Measurements from ENCODE around the gene PRKCB. TPM values are rescaled to one million over a fixed set of nuclear protein-coding genes. Genes with fewer than 3 reads are reported as not detected.

Gene PRKCB
- polyA plus RNA-seq, 1 donor from 2014 or later, result 27.6 TPM

DNA sequence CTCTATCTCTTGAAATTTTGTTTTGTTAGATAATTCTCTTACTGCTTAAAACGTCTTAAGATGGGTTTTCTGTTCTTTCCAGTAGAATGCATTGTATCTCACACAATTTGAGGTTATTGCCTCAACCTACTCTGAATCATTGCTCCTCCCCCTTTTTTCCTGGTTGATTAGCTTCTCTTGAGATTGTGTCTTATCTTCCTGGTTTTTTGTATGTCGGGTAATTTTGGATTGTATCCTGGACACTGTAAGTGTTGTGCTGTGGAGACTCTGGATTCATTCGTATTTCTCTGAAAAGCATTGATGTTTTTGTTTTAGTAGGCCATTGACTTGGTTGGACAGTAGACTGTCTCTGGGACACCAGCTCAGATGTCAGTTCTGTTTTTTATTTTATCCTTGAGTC, 26.1 kb downstream of the PRKCB start:
- no peaks in the 10 kb centered on the region for H3K27me3 ChIP-seq (ENCODE audit: insufficient read depth, low read depth, low read length)
- TF ChIP-seq POLR2AphosphoS5 (IDR thresholded peaks at IDR 0.05), result no peak
- TF ChIP-seq EP300 (conservative IDR thresholded peaks at IDR 0.05; ENCODE audit: poor library complexity, severe bottlenecking), result no peak
- TF ChIP-seq, protein P1, sequence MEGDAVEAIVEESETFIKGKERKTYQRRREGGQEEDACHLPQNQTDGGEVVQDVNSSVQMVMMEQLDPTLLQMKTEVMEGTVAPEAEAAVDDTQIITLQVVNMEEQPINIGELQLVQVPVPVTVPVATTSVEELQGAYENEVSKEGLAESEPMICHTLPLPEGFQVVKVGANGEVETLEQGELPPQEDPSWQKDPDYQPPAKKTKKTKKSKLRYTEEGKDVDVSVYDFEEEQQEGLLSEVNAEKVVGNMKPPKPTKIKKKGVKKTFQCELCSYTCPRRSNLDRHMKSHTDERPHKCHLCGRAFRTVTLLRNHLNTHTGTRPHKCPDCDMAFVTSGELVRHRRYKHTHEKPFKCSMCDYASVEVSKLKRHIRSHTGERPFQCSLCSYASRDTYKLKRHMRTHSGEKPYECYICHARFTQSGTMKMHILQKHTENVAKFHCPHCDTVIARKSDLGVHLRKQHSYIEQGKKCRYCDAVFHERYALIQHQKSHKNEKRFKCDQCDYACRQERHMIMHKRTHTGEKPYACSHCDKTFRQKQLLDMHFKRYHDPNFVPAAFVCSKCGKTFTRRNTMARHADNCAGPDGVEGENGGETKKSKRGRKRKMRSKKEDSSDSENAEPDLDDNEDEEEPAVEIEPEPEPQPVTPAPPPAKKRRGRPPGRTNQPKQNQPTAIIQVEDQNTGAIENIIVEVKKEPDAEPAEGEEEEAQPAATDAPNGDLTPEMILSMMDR (IDR thresholded peaks at IDR 0.05; ENCODE audit: poor library complexity, severe bottlenecking), result no peak
- TF ChIP-seq TAF1 (IDR thresholded peaks at IDR 0.05; ENCODE audit: low read depth), result no peak
- TF ChIP-seq EZH2 (IDR thresholded peaks at IDR 0.05; ENCODE audit: borderline replicate concordance, insufficient read depth, low read length, poor library complexity, severe bottlenecking), result no peak
- no peak for TF ChIP-seq MXI1 (conservative IDR thresholded peaks at IDR 0.05; ENCODE audit: poor library complexity, severe bottlenecking)
- TF ChIP-seq RAD21 (conservative IDR thresholded peaks at IDR 0.05), result no peak
- TF ChIP-seq SMC3 (conservative IDR thresholded peaks at IDR 0.05; ENCODE audit: poor library complexity), result no peak
- no peak overlapping the region for H3K27ac ChIP-seq (ENCODE audit: low read length)
- H3K4me3 ChIP-seq (ENCODE audit: low read length), result no peak overlapping the region
- H2AFZ ChIP-seq (ENCODE audit: low read depth, low read length), result no peak overlapping the region
- H3F3A ChIP-seq (ENCODE audit: insufficient read depth, low read length, poor library complexity, severe bottlenecking), result no peaks in the 10 kb centered on the region
- no peaks in the 10 kb centered on the region for H4K20me1 ChIP-seq (ENCODE audit: insufficient read depth)
- no peaks in the 10 kb centered on the region for H3K79me2 ChIP-seq (replicated peaks; ENCODE audit: insufficient read depth, low read length)
- no peaks in the 10 kb centered on the region for H3K9me2 ChIP-seq (ENCODE audit: insufficient read depth, low read length)
- no peaks in the 10 kb centered on the region for H3K9me3 ChIP-seq (ENCODE audit: low read length)
- no peak overlapping the region for H3K9ac ChIP-seq (ENCODE audit: low read length)
- H3K36me3 ChIP-seq (ENCODE audit: insufficient read depth, low read length), result no peaks in the 10 kb centered on the region
- H3K4me2 ChIP-seq (ENCODE audit: low read length), result no peak overlapping the region

DNA sequence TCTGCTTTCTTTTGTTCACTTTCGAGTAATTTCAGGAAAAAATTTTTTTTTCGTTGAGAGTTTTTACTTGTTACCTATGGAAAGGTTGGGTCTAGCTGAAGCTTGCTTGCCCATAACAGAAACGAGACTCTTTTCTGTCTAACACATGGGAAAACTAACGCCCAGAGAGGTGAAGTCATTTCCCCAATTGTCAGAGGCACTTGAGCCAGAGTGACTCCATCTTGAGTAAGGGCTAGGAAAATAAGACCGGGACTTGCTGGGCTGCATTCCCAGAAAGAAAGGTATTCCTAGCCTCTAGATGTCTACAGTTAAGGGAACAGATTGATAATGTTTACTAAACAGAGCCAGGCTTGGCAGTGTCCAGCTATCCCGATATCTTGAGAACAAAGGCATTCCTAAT, 26.8 kb downstream of the PRKCB start:
- no peak for TF ChIP-seq TAF1 (IDR thresholded peaks at IDR 0.05; ENCODE audit: low read depth)
- TF ChIP-seq, protein P1 (IDR thresholded peaks at IDR 0.05; ENCODE audit: poor library complexity, severe bottlenecking), result no peak
- no peak for TF ChIP-seq EZH2 (IDR thresholded peaks at IDR 0.05; ENCODE audit: borderline replicate concordance, insufficient read depth, low read length, poor library complexity, severe bottlenecking)
- TF ChIP-seq MXI1 (conservative IDR thresholded peaks at IDR 0.05; ENCODE audit: poor library complexity, severe bottlenecking), result no peak
- no peak for TF ChIP-seq SMC3 (conservative IDR thresholded peaks at IDR 0.05; ENCODE audit: poor library complexity)
- Histone ChIP-seq H3K9me3 (ENCODE audit: low read length) (no peaks in the 10 kb centered on the region), H2AFZ (ENCODE audit: low read depth, low read length) (no peak overlapping the region), H3K36me3 (ENCODE audit: insufficient read depth, low read length) (no peaks in the 10 kb centered on the region), H3K27ac (ENCODE audit: low read length) (no peak overlapping the region), H3K4me3 (ENCODE audit: low read length) (no peak overlapping the region), H3F3A (ENCODE audit: insufficient read depth, low read length, poor library complexity, severe bottlenecking) (no peaks in the 10 kb centered on the region), H3K27me3 (ENCODE audit: insufficient read depth, low read depth, low read length) (no peaks in the 10 kb centered on the region), H4K20me1 (ENCODE audit: insufficient read depth) (no peaks in the 10 kb centered on the region), H3K4me2 (ENCODE audit: low read length) (no peak overlapping the region), H3K9me2 (ENCODE audit: insufficient read depth, low read length) (no peaks in the 10 kb centered on the region), H3K9ac (ENCODE audit: low read length) (no peak overlapping the region), H3K79me2 (replicated peaks; ENCODE audit: insufficient read depth, low read length) (no peaks in the 10 kb centered on the region)

Data from neural cell (in vitro differentiated cells).